Left hindlimb (tissue), 1 donor: Measurements from ENCODE around the gene MMP8.

Experiments used
- DNase-seq: peaks from one replicate; pipeline ENCODE4 v3.0.0-alpha.2; 2018

Gene MMP8

GRCh38 chr11:102719620-102720277 lies 5.0 kb downstream of the MMP8 start:
- DNase-seq, result no peak

- DNase-seq, result no peak
These were observed 7.5 kb downstream of the MMP8 start for GRCh38 chr11:102717280-102717679.

GRCh38 chr11:102716527-102716926 lies 8.2 kb downstream of the MMP8 start:
- DNase-seq, result no peak

- no peak for DNase-seq
These were observed 12.6 kb downstream of the MMP8 start for GRCh38 chr11:102712137-102712536.

GRCh38 chr11:102709201-102709945 lies 15.4 kb downstream of the MMP8 start:
- no peak for DNase-seq

DNA sequence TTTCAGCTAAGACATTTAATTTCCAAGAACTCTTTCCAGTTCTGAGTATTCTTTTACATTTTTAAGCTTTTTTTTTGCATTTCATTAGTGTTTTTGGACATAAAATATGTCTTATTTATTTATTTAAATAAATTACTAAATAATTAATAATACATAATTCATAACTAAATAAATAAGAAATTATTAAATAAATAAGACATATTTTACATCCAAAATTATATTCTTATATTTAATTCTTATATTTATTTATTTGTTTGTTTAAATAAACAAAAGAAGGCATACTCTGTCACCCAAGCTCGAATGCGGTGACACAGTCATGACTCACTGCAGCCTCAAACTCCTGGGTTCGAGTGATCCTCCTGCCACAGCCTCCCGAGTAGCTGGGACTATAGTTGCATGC lies 16.1 kb downstream of the MMP8 start:
- no peak for DNase-seq

- DNase-seq, result no peak
These were observed 19.1 kb downstream of the MMP8 start, which contains the start of gene MMP27 for GRCh38 chr11:102705626-102706025. TSS of gene MMP27 (minus strand) at chr11:102705769. CDS start at chr11:102705714, 55 bp downstream.

- no peak for DNase-seq
These were observed 19.9 kb downstream of the MMP8 start for GRCh38 chr11:102704841-102705240.

DNA sequence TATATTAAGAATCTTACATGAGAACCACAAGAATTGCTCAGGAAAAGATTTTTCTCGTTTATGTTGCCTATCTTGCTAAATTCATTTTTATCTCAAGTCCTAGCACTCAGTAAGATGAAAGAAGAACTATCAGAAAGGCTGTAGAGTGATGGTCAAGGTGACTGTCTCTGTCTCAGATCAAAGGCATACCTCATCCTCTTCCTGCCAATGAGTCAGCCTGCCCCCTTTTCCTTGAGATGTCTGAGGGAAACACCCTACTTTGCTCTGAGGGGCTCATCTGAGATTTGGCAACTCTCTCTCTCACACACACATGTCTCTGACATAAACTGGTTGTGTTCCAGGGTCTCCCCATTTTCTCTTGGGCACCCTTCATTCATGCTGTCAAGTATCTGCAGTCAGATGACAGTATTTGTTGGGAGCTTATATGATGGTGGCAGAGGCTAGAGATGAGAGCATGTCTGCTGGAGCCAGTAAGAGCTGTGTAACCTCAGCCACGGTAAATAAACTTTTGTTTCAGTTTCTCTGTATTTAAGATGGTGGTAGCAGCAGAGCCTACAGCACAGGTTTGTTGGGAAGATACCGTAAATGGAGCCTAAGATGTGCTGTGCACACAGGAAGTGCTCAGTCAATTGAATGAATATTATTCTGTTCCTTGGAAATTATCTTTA lies 20.8 kb downstream of the MMP8 start:
- DNase-seq, result no peak

GRCh38 chr11:102695201-102695600 lies 29.6 kb downstream of the MMP8 start:
- no peak for DNase-seq

DNA sequence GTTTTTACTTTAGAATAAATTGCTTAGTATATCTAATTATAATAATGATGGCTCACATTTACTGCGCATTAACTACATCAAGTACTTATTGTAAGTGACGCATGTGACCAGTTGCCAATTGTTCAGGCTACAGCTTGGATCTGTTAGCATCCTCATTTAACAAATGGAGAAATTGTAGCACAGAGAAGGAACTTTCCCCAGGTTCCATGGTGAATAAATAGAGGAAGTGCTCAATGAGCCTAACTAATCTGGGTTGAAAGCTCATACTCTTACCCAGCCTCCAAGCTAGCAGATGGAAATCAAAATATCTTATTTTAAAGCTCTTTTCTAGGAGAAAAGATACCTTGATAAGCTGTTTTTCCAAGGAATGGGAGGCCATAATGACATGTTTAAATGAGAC lies 39.0 kb downstream of the MMP8 start:
- DNase-seq, result no peak

GRCh38 chr11:102685338-102685737 lies 39.4 kb downstream of the MMP8 start:
- no peak for DNase-seq

DNA sequence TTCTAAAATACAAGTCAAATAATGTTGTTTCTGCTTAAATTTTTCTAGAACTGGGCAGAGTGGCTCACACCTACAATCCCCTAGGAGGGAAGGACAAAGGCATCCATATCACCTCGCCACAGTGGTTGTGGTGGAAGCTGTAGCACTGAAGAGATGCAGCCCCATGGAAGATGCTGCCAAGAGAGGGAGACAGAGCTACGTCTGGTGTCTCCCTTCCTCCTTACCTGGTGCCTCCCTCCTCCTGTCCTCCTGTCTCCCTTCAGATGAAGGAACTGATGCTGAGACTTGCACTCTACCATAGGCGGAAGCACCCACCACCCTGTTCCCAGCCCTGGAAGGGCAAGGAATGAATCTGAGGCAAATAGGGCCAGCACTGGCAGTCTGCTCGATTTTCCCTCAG lies 41.5 kb downstream of the MMP8 start:
- no peak for DNase-seq

DNA sequence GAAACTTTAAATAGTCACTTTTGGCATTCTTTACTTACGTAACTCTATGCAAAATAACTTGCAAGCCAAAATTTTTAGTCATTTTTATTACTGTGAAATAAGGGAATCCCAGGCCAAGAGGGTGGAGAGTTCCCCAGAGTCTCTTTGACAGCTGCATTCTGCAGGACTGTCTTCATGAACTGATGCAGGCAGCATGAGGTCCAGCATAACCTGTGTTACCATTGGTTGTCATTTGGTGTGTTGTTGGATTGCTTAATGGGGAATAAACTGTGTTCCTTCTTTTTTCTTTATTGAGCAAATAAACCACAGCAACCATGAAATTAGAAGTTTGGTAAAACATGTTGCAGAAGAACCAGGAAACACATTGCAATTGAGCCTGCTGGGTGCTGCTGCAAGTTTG lies 43.8 kb downstream of the MMP8 start:
- DNase-seq, result no peak

DNA sequence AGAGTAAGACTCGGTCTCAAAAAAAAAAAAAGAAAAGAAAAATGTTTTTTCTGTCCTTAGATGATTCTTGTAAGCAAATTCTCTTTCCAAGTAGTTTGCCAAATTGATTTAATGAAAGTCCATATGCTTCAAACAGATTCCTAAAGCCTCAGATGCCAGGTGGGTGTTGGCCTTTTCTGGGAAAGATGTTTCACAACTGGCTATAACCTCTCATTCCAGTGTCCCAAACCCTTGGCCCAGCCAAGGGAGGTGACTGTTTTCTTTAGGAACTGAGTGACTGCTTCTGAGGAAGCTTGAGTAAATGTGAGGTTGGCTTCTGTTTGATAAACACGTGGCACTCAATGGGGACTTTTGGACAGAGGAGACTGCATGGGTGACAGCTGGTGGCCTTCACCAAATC lies 46.7 kb downstream of the MMP8 start:
- no peak for DNase-seq

DNA sequence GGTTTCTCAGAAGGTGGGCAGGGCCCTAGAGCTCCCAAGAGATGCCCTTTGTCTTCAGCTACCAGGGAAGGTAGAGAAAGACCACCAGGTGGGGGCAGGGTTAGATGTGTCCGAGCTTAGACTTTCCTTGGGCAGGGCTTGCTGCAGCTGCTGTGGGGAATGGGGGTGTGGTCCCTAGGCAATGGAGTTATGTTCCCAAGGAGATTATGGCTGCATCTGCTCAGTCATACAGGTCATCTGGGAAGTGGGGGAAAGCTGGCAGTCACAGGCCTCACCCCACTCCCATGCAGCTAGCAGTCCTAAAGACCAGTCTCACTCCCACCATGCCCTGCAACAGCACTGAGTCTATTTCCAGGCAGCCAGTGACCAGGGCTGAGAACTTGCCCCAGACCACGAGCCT lies 48.7 kb downstream of the MMP8 start:
- DNase-seq, result no peak

- no peak for DNase-seq
These were observed 55.1 kb downstream of the MMP8 start for GRCh38 chr11:102669664-102670063.

- DNase-seq, result no peak
These were observed 58.3 kb downstream of the MMP8 start for GRCh38 chr11:102666331-102666957.

- no peak for DNase-seq
These were observed 60.6 kb downstream of the MMP8 start for GRCh38 chr11:102664001-102664752.

DNA sequence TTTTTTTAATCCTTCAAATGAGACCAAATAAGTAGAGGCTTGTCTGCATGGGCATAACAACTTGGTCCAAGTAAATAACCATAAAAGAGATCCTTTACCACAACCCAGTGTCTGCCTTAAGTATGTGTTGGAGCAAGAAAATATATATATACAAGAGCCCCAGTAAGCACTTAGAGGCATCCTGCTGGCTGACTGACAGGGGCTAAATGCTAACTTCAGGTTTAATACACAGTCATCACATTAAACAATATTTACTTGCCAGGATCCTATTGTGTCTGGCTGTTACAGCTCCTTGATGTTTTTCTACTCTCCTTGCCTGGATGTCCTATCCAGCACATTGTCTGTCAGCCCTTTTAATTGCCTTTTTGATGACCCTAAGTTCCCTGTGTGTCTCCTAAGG lies 62.1 kb downstream of the MMP8 start:
- no peak for DNase-seq
